Hepatic stellate cell (primary cell): Measurements from ENCODE around the gene GRIA3.
"Not testable (repeated sequence)": the region's sequence is repeated elsewhere in the genome, so short reads cannot be mapped to it uniquely, and the experiment has no call there.

Experiments
- DNase-seq: peaks from one replicate; pipeline ENCODE4 v3.0.0; 2011; ENCODE audit warnings: low spot score

The GRIA3 gene

DNA sequence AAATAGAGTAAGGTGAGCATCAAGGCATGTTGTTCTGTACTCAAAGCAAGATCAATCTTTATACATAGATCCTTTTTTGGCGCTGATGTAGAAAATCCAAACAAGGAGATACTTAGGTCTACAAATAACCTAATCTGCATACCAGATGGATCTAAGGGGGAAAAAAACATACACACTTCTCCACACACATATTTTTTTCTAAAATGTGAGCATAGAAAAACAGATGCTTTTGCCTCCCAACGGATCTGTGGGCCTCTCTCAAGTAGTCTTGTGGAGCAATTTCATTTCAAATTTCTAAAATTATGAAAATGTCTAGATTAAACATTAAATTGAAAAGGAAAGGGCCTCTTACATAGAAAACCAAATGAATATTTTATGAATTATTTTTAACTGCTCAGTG is 166.1 kb downstream of the GRIA3 start:
- DNase-seq, result no peak

DNA sequence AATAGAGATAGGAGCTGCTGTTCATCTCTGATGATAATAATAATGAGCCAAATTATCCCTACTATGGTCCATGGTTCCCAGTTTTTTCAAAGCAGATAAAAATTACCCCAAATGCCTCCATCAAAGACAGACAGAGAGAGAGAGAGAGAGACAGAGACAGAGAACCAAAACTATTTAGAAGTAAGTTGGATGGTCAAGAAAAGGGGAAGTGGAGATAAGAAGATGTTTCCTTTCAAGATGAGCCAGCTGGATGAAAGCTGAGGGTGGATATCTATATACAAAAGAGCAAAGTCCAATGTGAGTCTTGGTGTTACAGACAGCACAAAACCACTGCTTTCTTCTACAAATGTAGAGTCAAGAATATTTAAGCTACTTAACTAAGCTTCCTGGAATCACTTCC is 173.9 kb downstream of the GRIA3 start:
- no peak for DNase-seq

DNA sequence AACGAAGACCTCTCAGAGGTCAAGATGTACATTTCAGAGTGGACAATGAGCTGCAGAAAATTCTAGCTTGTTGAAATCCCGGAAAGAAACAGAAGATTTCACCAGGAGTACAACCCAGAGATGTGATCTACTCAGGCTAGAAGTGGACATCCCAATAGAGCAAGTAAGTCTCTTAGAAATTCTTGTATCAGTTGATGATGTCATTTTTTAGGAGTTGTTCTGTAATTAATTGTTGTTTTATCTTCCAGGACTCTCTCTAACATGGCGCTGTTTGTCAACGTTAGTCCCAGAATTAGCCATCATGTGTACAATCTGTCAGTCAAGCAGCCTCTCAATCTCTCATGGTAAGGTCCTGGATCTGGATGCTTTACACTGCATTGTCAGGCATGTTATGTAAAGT is 174.4 kb downstream of the GRIA3 start:
- no peak for DNase-seq

DNA sequence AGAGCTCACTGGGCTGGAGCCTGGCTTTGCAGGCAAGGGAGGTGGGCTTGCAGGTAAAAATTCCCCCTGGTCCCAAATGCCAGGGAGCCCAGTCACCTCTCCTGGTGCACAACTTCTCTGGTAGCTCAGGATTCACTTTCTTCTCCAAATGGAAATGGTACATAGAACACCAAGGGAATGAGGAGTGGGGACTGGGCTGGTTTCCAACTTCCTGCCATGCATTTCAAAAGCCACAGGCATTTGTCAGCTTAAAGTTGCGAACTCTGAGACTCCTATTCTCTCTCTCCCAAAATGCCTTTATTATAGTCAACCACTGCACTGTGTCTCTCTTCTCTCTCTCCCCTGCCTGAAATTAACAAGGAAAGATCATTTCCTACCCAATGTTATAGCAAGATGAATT is 177.3 kb downstream of the GRIA3 start:
- DNase-seq, result no peak

DNA sequence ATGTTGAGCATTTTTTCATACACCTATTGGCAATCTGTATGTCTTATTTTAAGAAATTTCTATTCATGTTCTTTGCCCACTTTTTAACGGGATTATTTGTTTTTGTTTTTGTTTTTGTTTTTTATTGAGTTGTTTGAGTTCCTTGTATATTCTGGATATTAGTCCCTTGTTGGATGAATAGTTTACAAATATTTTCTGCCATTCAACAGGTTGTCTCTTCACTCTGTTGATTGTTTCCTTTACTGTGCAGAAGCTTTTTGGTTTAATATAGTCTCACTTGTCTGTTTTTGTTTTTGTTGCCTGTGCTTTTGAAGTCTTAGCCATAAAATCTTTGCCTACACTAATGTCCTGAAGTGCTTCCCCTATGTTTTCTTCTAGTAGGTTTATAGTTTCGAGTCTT is 202.1 kb downstream of the GRIA3 start:
- not testable (repeated sequence) for DNase-seq

DNA sequence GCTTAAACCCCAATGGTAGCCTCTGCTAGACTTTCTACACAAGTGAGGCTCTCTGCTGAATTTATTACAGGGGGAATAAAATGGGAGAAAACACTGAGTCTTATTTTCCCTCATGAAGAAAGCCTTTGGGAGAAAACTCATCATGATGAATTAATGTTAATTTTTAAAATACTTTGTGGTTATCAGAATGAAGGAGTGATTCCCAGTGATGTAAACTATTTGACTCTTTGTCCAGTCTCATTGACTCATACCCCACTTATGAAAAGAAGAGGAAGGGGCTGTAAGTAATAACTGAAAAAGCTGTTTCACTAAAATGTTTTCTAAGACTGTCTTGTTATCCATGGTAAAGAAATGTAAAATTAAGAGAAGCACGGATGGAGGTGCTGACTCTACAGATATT is 208.8 kb downstream of the GRIA3 start:
- no peak for DNase-seq

DNA sequence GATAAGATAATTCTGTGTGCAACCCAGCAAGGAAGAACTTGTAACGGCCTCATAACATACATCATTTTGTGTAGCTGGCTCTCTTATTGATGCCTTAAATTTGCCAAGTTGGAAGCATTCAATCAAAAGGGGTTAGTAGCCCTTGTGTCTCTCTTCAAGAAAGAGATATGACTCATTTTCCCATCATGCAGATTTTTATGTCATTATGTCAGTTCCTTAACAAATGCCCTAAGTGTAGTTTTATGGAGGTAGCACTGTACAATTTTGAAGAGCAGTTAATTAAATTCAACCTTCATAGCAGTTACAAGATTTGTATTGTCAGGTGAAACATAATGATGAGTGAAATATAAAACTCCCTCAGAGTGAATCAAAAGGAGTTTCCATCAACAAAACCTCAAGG is 215.6 kb downstream of the GRIA3 start:
- no peak for DNase-seq

DNA sequence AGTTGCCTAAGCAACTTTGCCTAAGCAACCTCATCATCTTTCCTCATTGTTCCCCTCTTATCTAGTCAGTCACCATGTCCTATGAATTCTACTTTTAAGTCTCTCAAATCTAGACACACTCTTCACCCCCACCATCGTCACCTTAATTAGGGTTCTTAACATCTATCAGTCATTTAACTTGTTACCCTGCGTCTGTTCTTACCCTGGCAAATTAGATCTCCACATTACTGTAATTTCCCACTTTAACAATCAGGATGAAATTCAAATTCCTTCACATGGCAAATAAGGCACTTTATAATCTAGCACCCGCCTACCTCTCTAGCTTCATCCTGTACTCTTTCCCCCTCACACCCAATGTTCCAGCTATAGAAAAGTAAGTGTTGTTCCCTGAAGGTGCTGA is 221.2 kb downstream of the GRIA3 start:
- no peak for DNase-seq

DNA sequence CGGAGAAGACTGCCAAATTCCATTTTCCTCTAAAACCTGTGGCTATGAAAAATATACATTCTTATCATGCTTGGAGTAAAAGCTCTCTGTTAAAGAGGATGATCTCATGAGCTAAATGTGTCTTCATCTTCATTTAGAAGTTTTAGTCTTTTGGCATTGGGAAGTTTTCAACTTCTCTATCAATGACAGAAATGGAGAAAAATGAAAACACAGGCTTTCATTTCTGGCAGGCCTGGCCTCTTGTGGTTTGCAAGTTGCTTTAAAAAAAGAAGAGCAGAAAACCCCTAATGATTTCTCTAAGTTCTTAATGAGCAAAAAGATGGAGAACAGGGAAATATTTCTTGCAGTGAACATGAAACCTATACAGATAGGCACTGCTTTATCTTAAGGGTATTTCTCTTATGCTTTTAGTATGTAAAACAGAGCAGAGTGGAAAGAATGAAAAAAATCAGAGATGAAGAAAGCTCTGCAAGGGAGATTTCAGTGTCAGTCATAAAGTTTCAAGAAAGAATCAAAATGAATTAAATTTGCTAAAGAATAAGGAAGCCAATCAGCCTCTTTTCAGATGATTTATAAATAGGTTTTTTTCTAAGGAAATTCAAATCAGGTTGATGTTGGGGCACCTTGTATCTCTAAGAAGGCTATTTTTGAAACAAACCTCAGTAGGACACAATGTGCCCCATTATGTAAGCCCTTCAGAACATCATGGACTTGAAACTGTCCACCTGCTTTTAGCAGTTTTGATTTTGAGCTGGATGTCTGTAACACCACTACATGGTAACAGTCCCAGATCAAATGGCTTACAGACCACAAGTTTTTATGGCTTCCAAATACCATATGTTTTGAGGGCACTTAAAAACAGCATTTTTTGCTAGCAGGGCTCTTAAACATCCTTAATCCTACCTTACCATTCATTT is 225.0 kb downstream of the GRIA3 start:
- no peak for DNase-seq

DNA sequence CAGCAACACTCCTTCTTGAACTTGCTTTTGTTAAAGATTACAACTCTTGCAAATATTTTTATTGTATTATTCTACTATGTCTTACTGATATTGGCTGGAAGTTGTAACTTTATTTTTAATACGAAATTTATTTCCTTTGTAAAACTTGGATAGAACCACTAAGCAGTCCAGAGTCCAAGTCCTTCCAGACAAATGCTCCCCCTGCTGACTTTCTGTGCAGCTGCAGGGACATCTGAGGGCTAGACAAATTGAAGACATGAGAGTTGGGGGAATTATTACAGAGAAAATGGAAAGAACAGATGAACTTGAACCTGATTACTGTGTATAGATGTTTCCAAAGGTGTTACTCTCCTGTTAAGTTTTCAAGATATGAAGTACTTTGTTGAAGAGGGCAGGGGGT is 238.8 kb downstream of the GRIA3 start:
- no peak for DNase-seq

DNA sequence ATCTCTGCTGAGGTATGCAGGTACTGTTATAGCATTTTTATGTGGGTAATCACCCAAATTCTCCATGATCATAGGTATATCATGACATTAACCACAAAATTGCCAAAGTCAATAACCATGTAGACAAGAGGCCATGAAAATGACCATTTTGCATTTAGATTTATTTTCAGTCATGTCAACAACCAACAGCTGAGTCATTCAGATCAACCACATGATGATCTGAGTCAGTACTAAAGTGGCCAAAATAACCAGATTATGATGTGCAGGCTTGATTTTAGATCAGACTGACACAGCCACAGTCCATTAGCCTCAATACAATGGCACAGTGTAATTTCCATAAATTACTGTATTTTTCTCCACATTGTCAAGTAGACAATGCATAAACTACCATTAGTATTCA is 240.5 kb downstream of the GRIA3 start:
- no peak for DNase-seq

DNA sequence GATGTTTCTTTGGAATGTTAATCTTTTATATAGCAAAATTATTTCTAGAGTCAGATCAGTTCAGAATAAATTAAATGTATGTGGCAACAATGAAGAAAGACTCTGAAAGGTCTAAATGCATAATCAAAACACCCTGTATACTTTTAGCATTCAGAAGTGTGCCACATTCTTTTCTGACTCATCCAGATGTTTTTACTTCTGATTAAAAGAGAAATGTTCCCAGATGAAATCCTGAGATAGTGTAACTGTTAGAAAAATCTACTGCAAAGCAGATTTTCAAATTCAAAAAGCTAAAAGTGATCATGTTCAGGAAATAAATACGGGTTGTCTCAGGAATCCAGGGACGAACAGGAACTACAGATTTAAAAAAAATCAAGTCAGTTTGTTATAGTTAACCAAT is 241.4 kb downstream of the GRIA3 start:
- no peak for DNase-seq

DNA sequence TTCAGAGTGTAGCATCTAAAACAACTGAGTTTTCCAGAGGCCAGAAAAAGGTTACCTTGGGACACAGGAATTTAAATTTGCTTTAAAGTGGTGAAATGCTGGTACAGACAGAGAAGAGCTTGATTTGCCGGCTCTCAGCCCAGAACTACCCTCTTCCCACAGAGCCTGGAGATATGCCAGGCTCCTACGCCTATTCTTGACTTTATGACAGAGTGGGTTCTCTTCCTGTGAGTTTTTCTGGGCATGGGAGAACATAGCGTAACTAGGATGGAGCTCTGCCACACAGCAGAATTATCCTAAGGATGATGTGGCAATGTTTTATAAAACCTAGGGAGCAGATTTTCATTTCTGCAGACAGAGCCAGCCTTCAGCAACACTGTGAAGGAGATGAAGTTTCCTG is 241.8 kb downstream of the GRIA3 start:
- no peak for DNase-seq

DNA sequence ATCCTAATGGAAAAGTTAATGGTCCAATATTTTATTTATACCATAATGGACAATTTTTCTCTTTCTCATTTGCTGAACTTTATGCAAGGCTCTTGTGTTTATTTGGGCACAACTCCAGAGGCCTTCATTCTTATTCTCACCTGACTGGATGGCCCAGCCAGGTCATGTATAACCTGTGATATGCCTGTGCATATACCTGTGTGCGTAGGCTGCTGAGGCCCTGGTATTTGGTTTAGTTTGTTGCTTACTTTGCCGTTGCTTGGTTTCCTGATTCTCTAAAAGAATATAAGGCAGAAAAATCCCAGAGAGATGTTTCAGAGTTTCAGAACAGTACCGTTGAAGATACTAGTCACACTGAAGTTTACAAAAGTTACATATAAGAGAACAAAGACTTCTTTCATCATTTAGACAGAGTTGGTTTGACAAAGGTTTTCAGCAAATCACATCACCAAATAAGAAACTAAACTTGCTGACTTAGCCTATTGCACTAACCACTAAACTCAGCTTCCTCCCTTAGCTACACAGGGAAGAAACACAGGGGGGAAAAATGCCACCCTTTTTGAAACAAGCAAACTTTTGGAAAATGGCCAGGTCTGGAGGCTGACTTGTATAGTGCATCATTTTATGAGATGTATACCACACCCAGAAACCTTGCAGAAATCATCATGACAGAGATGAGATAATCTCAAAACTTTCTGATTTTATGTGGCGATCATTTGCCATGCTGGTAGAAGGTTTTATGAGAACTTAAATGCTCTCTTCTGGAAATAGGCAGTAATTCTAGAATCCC is 248.5 kb downstream of the GRIA3 start:
- DNase-seq, result no peak

DNA sequence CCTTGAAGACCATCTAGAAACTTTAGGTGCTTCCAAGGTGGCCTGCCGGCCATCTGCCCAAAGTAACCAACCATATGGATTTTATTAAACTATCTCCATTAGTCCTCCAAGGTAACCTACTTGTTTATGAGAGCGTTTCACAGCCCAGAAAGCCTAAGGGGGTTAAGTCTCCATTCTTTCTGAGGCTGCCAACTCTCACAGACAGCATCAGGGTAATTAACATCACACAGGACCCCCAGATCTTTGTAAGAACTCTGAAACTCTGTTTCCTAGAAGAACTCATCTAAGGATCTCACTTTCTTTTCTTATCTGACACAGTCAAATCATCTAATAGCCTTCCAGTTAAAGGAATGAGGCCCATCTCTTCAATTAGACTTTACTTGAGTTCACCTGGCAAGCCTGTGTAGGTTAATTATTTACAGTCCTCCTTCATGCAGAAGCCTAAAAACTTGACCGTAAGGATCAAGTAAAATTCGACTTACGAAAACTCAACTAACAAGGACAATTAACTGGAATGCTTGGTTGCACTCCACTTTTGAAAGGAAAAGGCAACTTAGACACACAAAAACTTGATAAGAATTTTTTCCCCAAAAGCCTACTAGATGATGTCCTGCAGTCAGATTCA is 252.5 kb downstream of the GRIA3 start:
- no peak for DNase-seq

DNA sequence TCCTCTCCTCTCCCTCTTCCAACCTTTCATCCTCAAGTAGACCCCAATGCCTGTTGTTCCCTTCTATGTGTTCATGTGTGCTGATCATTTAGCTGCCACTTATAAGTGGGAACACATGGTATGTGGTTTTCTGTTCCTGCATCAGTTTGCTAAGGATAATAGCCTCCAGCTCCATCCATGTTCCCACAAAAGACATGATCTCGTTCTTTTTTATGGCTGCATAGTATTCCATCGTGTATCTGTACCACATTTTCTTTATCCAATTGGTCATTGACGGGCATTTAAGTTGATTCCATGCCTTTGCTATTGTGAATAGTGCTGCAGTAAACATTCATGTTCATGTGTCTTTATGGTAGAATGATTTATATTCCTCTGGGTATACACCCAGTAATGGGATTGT is 255.8 kb downstream of the GRIA3 start:
- not testable (repeated sequence) for DNase-seq

DNA sequence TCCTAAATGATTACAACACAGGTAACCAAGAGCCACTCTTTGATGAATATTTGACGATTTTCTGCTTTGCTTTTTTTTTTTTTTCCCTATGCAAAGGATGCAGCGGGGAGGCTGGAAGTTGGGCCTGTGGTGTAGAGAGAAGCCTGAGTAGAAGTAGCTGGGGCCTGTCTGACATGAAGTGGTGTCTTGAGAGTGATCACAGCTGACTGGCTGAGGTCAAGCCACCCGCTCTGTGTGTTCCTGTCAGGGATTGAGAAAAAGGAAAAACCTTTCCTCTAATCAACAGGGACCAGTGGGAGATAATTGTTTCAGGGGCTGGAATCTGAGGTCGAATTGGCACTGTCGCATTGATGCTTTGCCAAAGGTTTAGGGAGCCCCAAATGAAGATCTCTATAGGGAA is 258.7 kb downstream of the GRIA3 start:
- DNase-seq, result no peak

DNA sequence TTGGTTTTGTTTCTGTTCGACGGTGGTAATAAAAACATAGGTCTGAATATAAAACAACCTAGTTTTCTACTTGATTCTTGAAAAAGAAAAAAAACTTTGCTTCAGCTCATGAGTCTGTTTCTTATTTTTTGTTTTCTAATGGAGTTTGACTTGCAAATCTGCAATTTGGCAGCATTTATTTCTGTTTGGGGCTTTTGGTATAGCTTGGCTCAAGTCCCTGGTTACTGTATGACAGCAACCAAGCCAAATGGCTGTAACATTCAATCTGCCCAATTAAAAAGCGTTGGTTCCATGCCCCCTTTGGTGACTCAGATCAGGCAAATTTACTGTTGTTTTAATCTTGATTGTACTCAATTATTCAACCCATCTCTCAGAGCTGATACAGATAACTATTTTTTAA is 263.4 kb downstream of the GRIA3 start:
- no peak for DNase-seq

DNA sequence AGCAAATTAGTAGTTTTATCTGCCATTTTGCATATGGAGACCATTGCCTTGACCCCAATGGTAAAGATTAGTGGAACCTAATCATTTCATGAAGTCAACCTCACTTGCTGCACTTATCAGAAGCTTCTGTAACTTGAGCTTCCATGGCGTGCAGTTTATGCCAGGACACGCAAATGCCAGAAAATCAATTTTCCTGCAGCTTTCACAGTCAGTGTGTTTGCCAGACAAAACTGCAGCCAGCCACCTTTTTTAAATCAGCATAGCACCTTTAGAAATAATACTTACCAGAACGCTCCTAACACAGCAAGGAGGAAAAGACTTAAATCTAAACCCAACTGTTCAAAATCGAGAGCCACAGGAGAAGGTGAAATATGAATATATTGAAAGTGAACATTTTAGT is 265.3 kb downstream of the GRIA3 start:
- DNase-seq, result no peak

DNA sequence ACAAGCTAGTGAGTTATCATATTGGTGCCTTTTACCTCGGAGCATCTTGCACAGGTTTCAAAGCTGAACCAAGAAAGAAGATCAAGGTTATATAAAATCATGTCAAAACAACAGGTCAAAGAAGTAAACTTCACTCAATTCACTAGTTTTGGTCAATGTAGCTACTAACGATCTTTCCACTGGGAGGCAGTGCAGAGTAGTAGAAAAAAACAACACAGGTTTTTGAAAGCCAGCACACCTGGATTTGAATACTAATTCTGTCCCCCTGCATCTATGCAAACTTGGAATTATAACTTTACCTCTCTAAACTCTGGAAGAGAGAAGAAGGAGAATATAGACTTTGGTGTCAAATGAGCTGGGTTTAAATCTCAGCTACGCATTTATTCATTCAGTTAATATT is 266.1 kb downstream of the GRIA3 start:
- DNase-seq, result no peak

DNA sequence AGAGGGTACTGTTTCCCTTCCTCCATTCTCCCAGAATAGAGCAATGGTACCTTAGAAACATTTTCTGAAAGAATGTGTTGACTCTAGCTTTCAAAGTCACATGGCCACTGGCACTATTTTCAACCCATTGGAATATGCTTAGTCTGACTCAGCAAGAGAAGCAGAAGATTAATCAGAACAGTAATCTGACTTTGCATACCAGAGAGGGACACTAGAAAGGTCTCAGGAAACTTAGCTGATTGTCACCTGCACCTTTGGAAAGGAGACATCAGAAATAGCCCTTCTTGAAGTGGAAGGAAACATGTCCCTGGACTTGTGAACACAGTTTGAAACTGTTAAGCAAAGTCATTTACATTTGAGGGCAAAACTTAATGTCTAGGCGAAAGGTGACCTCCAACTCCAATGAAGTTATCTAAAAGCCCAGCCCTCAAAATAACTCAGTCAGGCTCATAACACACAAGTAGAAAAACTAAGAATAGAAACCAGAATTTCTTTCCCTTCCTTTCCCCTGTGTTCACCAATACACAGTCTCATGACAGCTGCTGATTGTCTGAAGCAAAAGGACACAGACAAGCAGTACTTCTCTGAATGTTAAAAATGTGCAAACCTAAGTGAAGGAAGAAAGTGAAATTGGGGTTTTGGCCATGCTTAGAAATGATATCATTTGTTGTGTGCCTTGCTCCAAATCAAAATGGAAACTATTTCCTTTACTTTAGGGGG is 270.8 kb downstream of the GRIA3 start:
- no peak for DNase-seq

DNA sequence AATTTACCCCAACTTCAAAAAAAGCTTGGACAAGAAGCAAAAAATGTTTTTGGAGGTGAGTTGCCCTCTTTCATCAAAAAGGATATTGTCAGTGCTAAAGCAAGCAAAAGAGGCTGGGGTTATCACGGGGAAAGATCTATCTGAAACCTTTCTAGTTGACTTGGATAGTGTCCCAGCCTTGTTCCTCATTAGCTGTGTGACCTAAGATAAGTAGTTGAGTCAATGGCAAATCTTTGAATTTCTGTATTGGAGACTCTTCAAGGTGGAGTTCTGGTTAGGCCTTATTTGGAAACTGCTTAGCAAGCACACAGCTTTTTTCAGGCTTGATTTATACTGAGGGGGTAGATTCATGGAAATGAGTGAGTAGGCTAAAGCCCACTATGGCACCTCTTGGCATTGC is 271.6 kb downstream of the GRIA3 start:
- no peak for DNase-seq
